Measurements from ENCODE around the gene ADCY2. TPM values are rescaled to one million over a fixed set of nuclear protein-coding genes. Genes with fewer than 3 reads are reported as not detected.

The ADCY2 gene
- polyA plus RNA-seq, 1 of the 3 experiments (the other 2 are of a cell fraction): not detected

DNA sequence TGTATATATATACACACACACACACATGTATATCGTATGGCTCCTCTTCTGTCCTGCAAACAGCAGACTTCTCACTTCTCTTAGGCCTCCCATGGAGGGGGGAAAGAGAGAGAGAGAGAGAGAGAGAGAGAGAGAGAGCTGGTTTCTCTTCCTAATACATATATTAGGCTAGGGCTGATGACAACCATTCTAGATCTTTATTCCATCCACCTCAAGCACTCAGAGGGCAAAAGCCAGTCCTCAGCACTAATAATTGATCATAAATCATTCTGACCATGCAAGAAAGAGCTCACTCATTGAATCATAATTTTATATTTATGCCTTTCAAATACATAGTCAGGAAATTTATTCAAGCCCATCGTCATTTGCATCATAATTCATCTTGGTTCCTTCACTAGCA is 408.0 kb downstream of the ADCY2 start:
- H4K20me1 ChIP-seq (ENCODE audit: insufficient read depth): no peaks in the 10 kb centered on the region
- H3K4me2 ChIP-seq: no peak overlapping the region
- WGBS (ENCODE audit: low lambda C conversion rate): 15% methylated on average over 2 of the region's 2 CpGs
- H3K9ac ChIP-seq: no peak overlapping the region
- H3K36me3 ChIP-seq (replicated peaks in 1 of 2; ENCODE audit: control insufficient read depth in 1 of 2, insufficient read depth in 2 of 2, low read length in 1 of 2): no peaks in the 10 kb centered on the region
- POLR2A ChIA-PET: no interaction called here
- no peaks in the 10 kb centered on the region for H3K4me1 ChIP-seq (ENCODE audit: control insufficient read depth in 1 of 2, insufficient read depth in 2 of 2, low read depth in 1 of 2, low read length in 1 of 2)
- no peak overlapping the region for H2AFZ ChIP-seq (ENCODE audit: low read depth)
- no peaks in the 10 kb centered on the region for H3F3A ChIP-seq (replicated peaks; ENCODE audit: insufficient read depth)
- no peaks in the 10 kb centered on the region for H3K79me2 ChIP-seq (ENCODE audit: insufficient read depth)
- H3K9me3 ChIP-seq: no peaks in the 10 kb centered on the region
- H3K4me3 ChIP-seq (ENCODE audit: low read depth in 2 of 2, low read length in 1 of 2): no peak overlapping the region
- TF ChIP-seq GATA2 (CRISPR knock-in tag; IDR thresholded peaks at IDR 0.05) (no peak), TEAD4 (IDR thresholded peaks at IDR 0.05; ENCODE audit: borderline replicate concordance, insufficient read depth) (no peak), RXRA (IDR thresholded peaks at IDR 0.05; ENCODE audit: borderline replicate concordance, low read depth) (no peak), SMC3 (IDR thresholded peaks at IDR 0.05; ENCODE audit: low read depth, low read length) (no peak), TCF12 (IDR thresholded peaks at IDR 0.05) (no peak), RFX5 (IDR thresholded peaks at IDR 0.05; ENCODE audit: low read length) (no peak), NRF1 (IDR thresholded peaks at IDR 0.05; ENCODE audit: low read depth, low read length) (no peak), MXI1 (IDR thresholded peaks at IDR 0.05; ENCODE audit: low read depth, low read length) (no peak), RCOR1 (IDR thresholded peaks at IDR 0.05; ENCODE audit: low read length) (no peak), FOSL2 (IDR thresholded peaks at IDR 0.05; ENCODE audit: borderline replicate concordance, low read depth) (no peak), FOXM1 (IDR thresholded peaks at IDR 0.05; ENCODE audit: low read depth) (no peak), IRF3 (IDR thresholded peaks at IDR 0.05; ENCODE audit: low read depth, low read length) (no peak), POLR2AphosphoS5 (IDR thresholded peaks at IDR 0.05; ENCODE audit: low read depth, low read length) (no peak), MEF2A (IDR thresholded peaks at IDR 0.05; ENCODE audit: borderline replicate concordance, low read depth) (no peak), NFIC (IDR thresholded peaks at IDR 0.05; ENCODE audit: borderline replicate concordance) (no peak)
- TF ChIP-seq, protein P1, sequence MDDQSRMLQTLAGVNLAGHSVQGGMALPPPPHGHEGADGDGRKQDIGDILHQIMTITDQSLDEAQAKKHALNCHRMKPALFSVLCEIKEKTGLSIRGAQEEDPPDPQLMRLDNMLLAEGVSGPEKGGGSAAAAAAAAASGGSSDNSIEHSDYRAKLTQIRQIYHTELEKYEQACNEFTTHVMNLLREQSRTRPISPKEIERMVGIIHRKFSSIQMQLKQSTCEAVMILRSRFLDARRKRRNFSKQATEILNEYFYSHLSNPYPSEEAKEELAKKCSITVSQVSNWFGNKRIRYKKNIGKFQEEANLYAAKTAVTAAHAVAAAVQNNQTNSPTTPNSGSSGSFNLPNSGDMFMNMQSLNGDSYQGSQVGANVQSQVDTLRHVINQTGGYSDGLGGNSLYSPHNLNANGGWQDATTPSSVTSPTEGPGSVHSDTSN (IDR thresholded peaks at IDR 0.05): no peak
- DNase-seq: no peak
- no peak overlapping the region for H3K27ac ChIP-seq (ENCODE audit: low read depth in 2 of 2, low read length in 1 of 2)
- CTCF ChIA-PET: interaction anchor here (1.0 to 2.2 kb wide), 3 partner anchors 10 to 24 kb away, joined by 3 to 6 read pairs (median 3); no protein-coding TSS in a partner anchor
- 0 out of 2 replicates have a peak, but pooled peaks cover 11% of the 10 kb centered on the region for H3K27me3 ChIP-seq (ENCODE audit: insufficient read depth)
- H3K9me2 ChIP-seq: no peaks in the 10 kb centered on the region

GRCh38 chr5:7805379-7805778 is 409.4 kb downstream of the ADCY2 start:
- Histone ChIP-seq H3K9ac (no peak overlapping the region), H3K4me1 (ENCODE audit: control insufficient read depth in 1 of 2, insufficient read depth in 2 of 2, low read depth in 1 of 2, low read length in 1 of 2) (no peaks in the 10 kb centered on the region), H3K4me2 (no peak overlapping the region), H3F3A (replicated peaks; ENCODE audit: insufficient read depth) (no peaks in the 10 kb centered on the region), H3K79me2 (ENCODE audit: insufficient read depth) (no peaks in the 10 kb centered on the region), H3K9me2 (no peaks in the 10 kb centered on the region), H3K36me3 (replicated peaks in 1 of 2; ENCODE audit: control insufficient read depth in 1 of 2, insufficient read depth in 2 of 2, low read length in 1 of 2) (no peaks in the 10 kb centered on the region), H3K4me3 (ENCODE audit: low read depth in 2 of 2, low read length in 1 of 2) (no peak overlapping the region), H3K27ac (ENCODE audit: low read depth in 2 of 2, low read length in 1 of 2) (no peak overlapping the region), H2AFZ (ENCODE audit: low read depth) (no peak overlapping the region), H4K20me1 (ENCODE audit: insufficient read depth) (no peaks in the 10 kb centered on the region), H3K9me3 (no peaks in the 10 kb centered on the region), H3K27me3 (ENCODE audit: insufficient read depth) (peaks cover 11% of the 10 kb centered on the region; the same call in 1 of the 2 replicates)
- ChIA-PET CTCF (interaction anchor here (1.3 to 2.2 kb wide), 2 partner anchors 11 to 22 kb away, joined by 3 to 6 read pairs; no protein-coding TSS in a partner anchor), POLR2A (no interaction called here)
- TF ChIP-seq FOSL2 (IDR thresholded peaks at IDR 0.05; ENCODE audit: borderline replicate concordance, low read depth): no peak
- TF ChIP-seq ELF1 (IDR thresholded peaks at IDR 0.05): no peak
- TF ChIP-seq, protein P2, sequence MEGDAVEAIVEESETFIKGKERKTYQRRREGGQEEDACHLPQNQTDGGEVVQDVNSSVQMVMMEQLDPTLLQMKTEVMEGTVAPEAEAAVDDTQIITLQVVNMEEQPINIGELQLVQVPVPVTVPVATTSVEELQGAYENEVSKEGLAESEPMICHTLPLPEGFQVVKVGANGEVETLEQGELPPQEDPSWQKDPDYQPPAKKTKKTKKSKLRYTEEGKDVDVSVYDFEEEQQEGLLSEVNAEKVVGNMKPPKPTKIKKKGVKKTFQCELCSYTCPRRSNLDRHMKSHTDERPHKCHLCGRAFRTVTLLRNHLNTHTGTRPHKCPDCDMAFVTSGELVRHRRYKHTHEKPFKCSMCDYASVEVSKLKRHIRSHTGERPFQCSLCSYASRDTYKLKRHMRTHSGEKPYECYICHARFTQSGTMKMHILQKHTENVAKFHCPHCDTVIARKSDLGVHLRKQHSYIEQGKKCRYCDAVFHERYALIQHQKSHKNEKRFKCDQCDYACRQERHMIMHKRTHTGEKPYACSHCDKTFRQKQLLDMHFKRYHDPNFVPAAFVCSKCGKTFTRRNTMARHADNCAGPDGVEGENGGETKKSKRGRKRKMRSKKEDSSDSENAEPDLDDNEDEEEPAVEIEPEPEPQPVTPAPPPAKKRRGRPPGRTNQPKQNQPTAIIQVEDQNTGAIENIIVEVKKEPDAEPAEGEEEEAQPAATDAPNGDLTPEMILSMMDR (IDR thresholded peaks at IDR 0.05): peak; percentile 38
- no peak for DNase-seq
- WGBS (ENCODE audit: low lambda C conversion rate): 0% methylated on average over 2 of the region's 2 CpGs

Measured in SK-N-SH (cell line).